T-cell (primary cell): ENCODE measurements around the gene TGFBR3. TPM values are rescaled to one million over a fixed set of nuclear protein-coding genes. Genes with fewer than 3 reads are reported as not detected.

Experiments
- ATAC-seq, 4 experiments: fragments of 200-7000 bp in 3 of 4; fragments of 150-1000 bp in 1 of 4; cut with Tn5 transposase; replicated peaks in 1 of 4; 1 replicate in 3 of 4; 2 replicates in 1 of 4; pipeline ENCODE4 v1.10.0; 2021; ENCODE audit warnings: moderate library complexity in 3 of 4, mild to moderate bottlenecking in 2 of 4, moderate number of reproducible peaks in 1 of 4
- CTCF ChIA-PET, 2 donors: fragments of 300-600 bp; sonication (Branson Sonifier 250); formaldehyde crosslinking; loops; one replicate each; lab custom pipeline; 2022; ENCODE audit warnings: antibody characterized with exemption in 2 of 2; lab: Charles Lee
- POLR2A ChIA-PET, 2 donors: fragments of 300-600 bp; sonication (Branson Sonifier 250); formaldehyde crosslinking; loops; one replicate each; lab custom pipeline; 2022; ENCODE audit warnings: antibody characterized with exemption in 2 of 2; lab: Charles Lee
- DNase-seq, 35 experiments: peaks; one replicate each; pipeline versions ENCODE4 v3.0.0 to v3.0.0-alpha.2; 2013 to 2023
- H3K27ac ChIP-seq: one replicate; pipeline ENCODE4 v1.5.1; 2013; ENCODE audit warnings: low read length
- H3K27me3 ChIP-seq, 2 experiments: replicated peaks in 1 of 2; 1 replicate in 1 of 2; 2 replicates in 1 of 2; pipeline versions ENCODE4 v1.6.1 to v1.7.0; 2013; ENCODE audit warnings: low read length in 1 of 2, mixed read lengths in 1 of 2; ENCODE audit not compliant: control insufficient read depth in 2 of 2, insufficient read depth in 2 of 2; ENCODE audit errors: extremely low read depth in 1 of 2
- H3K36me3 ChIP-seq, 2 donors: 1 replicate in 1 of 2; 2 replicates in 1 of 2; pipeline versions ENCODE4 v1.6.1 to v1.7.0; 2013; ENCODE audit warnings: low read length in 1 of 2; ENCODE audit not compliant: control insufficient read depth in 2 of 2, insufficient read depth in 1 of 2; ENCODE audit errors: extremely low read depth in 1 of 2
- H3K4me1 ChIP-seq, 2 experiments: 1 replicate in 1 of 2; 2 replicates in 1 of 2; pipeline versions ENCODE4 v1.6.1 to v1.7.0; 2013; ENCODE audit warnings: low read length in 2 of 2, mixed read lengths in 1 of 2; ENCODE audit not compliant: insufficient read depth in 2 of 2, control insufficient read depth in 1 of 2; ENCODE audit errors: extremely low read depth in 1 of 2
- H3K4me3 ChIP-seq, 2 donors: 1 replicate in 1 of 2; 2 replicates in 1 of 2; pipeline versions ENCODE4 v1.5.1 to v1.7.0; 2013; ENCODE audit warnings: mild to moderate bottlenecking in 2 of 2, low read length in 1 of 2, moderate library complexity in 1 of 2; ENCODE audit not compliant: control insufficient read depth in 1 of 2; ENCODE audit errors: extremely low read depth in 1 of 2
- H3K9me3 ChIP-seq: 2 replicates; pipeline ENCODE4 v1.7.0; 2013
- H3K27ac Mint-ChIP-seq, 2 donors: one replicate each; pipeline ENCODE4 v1.8.0; 2020 to 2021; ENCODE audit warnings: mild to moderate bottlenecking in 2 of 2, mixed read lengths in 2 of 2
- H3K27me3 Mint-ChIP-seq, 2 donors: one replicate each; pipeline ENCODE4 v1.8.0; 2021 to 2022; ENCODE audit warnings: mixed read lengths in 2 of 2
- H3K36me3 Mint-ChIP-seq: one replicate; pipeline ENCODE4 v1.8.0; 2021; ENCODE audit warnings: mixed read lengths
- H3K4me1 Mint-ChIP-seq, 3 donors: one replicate each; pipeline ENCODE4 v1.8.0; 2020 to 2022; ENCODE audit warnings: mixed read lengths in 3 of 3, mild to moderate bottlenecking in 1 of 3
- H3K4me3 Mint-ChIP-seq, 3 donors: one replicate each; pipeline ENCODE4 v1.8.0; 2020 to 2022; ENCODE audit warnings: mild to moderate bottlenecking in 3 of 3, mixed read lengths in 3 of 3, moderate library complexity in 3 of 3
- H3K9me3 Mint-ChIP-seq, 3 donors: one replicate each; pipeline ENCODE4 v1.8.0; 2020 to 2022; ENCODE audit warnings: mixed read lengths in 3 of 3
- WGBS: methylation state at CpG from one replicate; pipeline ENCODE4 v1.1.5; 2013; ENCODE audit warnings: missing lambda C conversion rate; ENCODE audit not compliant: insufficient coverage; 5-methylcytosine and 5-hydroxymethylcytosine counted together
- total RNA-seq, 35 experiments: library from RNA in 6 of 35; stranded (reverse) in 6 of 35; fragments of 120-200 nt in 1 of 35; gene quantifications; one replicate each; pipeline versions ENCODE4 v1.2.1 to v1.2.4 and lab custom pipeline; 2013 to 2026

TGFBR3 gene
- total RNA-seq, 5 donors from 2014 or later (not counting 1 experiment from before 2014, with no cell fraction given) = 17.5 to 65.4 (median 36.4) TPM

GRCh38 chr1:91879733-91880132, 6.2 kb downstream of the TGFBR3 start:
- H3K9me3 ChIP-seq = no peaks in the 10 kb centered on the region
- H3K27me3 ChIP-seq = peaks cover 0 to 6% of the 10 kb centered on the region in 2 experiments
- Mint-ChIP-seq H3K27ac (no peak overlapping the region), H3K4me1 (peaks cover 47 to 77% (median 71%) of the 10 kb centered on the region in 3 donors), H3K36me3 (no peaks in the 10 kb centered on the region), H3K27me3 (peaks cover 0 to 3% of the 10 kb centered on the region in 2 donors), H3K9me3 (no peaks in the 10 kb centered on the region), H3K4me3 (no peak overlapping the region)
- DNase-seq (no peak), ATAC-seq (no peak)
- H3K27ac ChIP-seq = no peak overlapping the region
- peaks cover 2 to 34% of the 10 kb centered on the region in 2 experiments for H3K4me1 ChIP-seq
- no peak overlapping the region for H3K4me3 ChIP-seq
- POLR2A ChIA-PET = no interaction called here
- no peaks in the 10 kb centered on the region for H3K36me3 ChIP-seq
- CTCF ChIA-PET = interaction anchor here (0.6 to 1.0 kb wide), 2 partner anchors 15 to 368 kb away, joined by 3 to 6 read pairs; no protein-coding TSS in a partner anchor

- Mint-ChIP-seq H3K36me3 (no peaks in the 10 kb centered on the region), H3K4me3 (no peak overlapping the region), H3K9me3 (no peaks in the 10 kb centered on the region), H3K27me3 (peaks cover 0 to 3% of the 10 kb centered on the region in 2 donors), H3K4me1 (peaks cover 35 to 74% (median 60%) of the 10 kb centered on the region in 3 donors), H3K27ac (peak overlapping the region; percentile 17 to 19)
- Histone ChIP-seq H3K9me3 (no peaks in the 10 kb centered on the region), H3K4me1 (peaks cover 0 to 39% of the 10 kb centered on the region in 2 experiments), H3K36me3 (no peaks in the 10 kb centered on the region), H3K27ac (no peak overlapping the region), H3K27me3 (no peaks in the 10 kb centered on the region), H3K4me3 (no peak overlapping the region)
- no peak for DNase-seq
- ATAC-seq = peak in 1 of 4 experiments; percentile 31
- CTCF ChIA-PET = interaction anchor here (0.6 to 0.7 kb wide), 3 partner anchors 53 to 386 kb away, joined by 3 to 5 read pairs (median 3); no protein-coding TSS in a partner anchor
- WGBS = no CpG with 5 or more reads among the region's 5 CpGs
- POLR2A ChIA-PET = interaction anchor here (0.6 to 0.7 kb wide), 2 partner anchors 72 to 73 kb away, joined by 3 to 4 read pairs; no protein-coding TSS in a partner anchor
These were observed 8.3 kb downstream of the TGFBR3 start for GRCh38 chr1:91877574-91878208.

GRCh38 chr1:91876781-91877573, 9.0 kb downstream of the TGFBR3 start:
- no peak for ATAC-seq
- no peaks in the 10 kb centered on the region for H3K9me3 ChIP-seq
- H3K4me1 Mint-ChIP-seq = peaks cover 41 to 80% (median 67%) of the 10 kb centered on the region in 3 donors
- H3K27ac Mint-ChIP-seq = no peak overlapping the region
- peaks cover 5 to 44% of the 10 kb centered on the region in 2 experiments for H3K4me1 ChIP-seq
- no peak overlapping the region for H3K4me3 Mint-ChIP-seq
- no CpG with 5 or more reads among the region's 2 CpGs for WGBS
- H3K36me3 Mint-ChIP-seq = no peaks in the 10 kb centered on the region
- CTCF ChIA-PET = interaction anchor here (0.6 to 0.7 kb wide), 3 partner anchors 53 to 385 kb away, joined by 3 to 5 read pairs (median 3); no protein-coding TSS in a partner anchor
- POLR2A ChIA-PET = interaction anchor here in 1 of 2 donors (0.6 to 0.7 kb wide), 2 partner anchors 71 to 181 kb away, joined by 3 to 4 read pairs; no protein-coding TSS in a partner anchor
- H3K4me3 ChIP-seq = no peak overlapping the region
- no peak for DNase-seq
- H3K9me3 Mint-ChIP-seq = no peaks in the 10 kb centered on the region
- no peaks in the 10 kb centered on the region for H3K27me3 ChIP-seq
- no peaks in the 10 kb centered on the region for H3K36me3 ChIP-seq
- H3K27ac ChIP-seq = no peak overlapping the region
- peaks cover 0 to 3% of the 10 kb centered on the region in 2 donors for H3K27me3 Mint-ChIP-seq

GRCh38 chr1:91876040-91876470, 9.9 kb downstream of the TGFBR3 start:
- Histone ChIP-seq H3K36me3 (no peaks in the 10 kb centered on the region), H3K9me3 (no peaks in the 10 kb centered on the region), H3K4me3 (no peak overlapping the region), H3K27ac (peak overlapping the region; percentile 26), H3K4me1 (peaks cover 7 to 50% of the 10 kb centered on the region in 2 experiments), H3K27me3 (no peaks in the 10 kb centered on the region)
- Mint-ChIP-seq H3K27ac (no peak overlapping the region), H3K36me3 (no peaks in the 10 kb centered on the region), H3K9me3 (no peaks in the 10 kb centered on the region), H3K27me3 (peaks cover 0 to 3% of the 10 kb centered on the region in 2 donors), H3K4me1 (peaks cover 50 to 83% (median 70%) of the 10 kb centered on the region in 3 donors), H3K4me3 (no peak overlapping the region)
- WGBS = 27% methylated on average over 3 of the region's 5 CpGs
- POLR2A ChIA-PET = no interaction called here
- CTCF ChIA-PET = interaction anchor here in 1 of 2 donors (0.6 kb wide), 1 partner anchor 367 kb away, joined by 7 read pairs; no protein-coding TSS in a partner anchor
- ATAC-seq (peak in 1 of 4 experiments; percentile 49), DNase-seq (peak in 22 of 35 experiments; percentile 4 to 56 (median 26))

GRCh38 chr1:91874167-91874566, 11.8 kb downstream of the TGFBR3 start:
- Mint-ChIP-seq H3K4me1 (peaks cover 63 to 86% (median 70%) of the 10 kb centered on the region in 3 donors), H3K36me3 (peaks cover 4% of the 10 kb centered on the region), H3K9me3 (no peaks in the 10 kb centered on the region), H3K27me3 (peaks cover 0 to 3% of the 10 kb centered on the region in 2 donors), H3K27ac (no peak overlapping the region), H3K4me3 (no peak overlapping the region)
- Histone ChIP-seq H3K4me1 (peaks cover 7 to 57% of the 10 kb centered on the region in 2 experiments), H3K27me3 (no peaks in the 10 kb centered on the region), H3K9me3 (no peaks in the 10 kb centered on the region), H3K27ac (no peak overlapping the region), H3K36me3 (no peaks in the 10 kb centered on the region), H3K4me3 (no peak overlapping the region)
- DNase-seq (no peak), ATAC-seq (no peak)
- POLR2A ChIA-PET = interaction anchor here (0.6 to 0.7 kb wide), 2 partner anchors 18 to 958 kb away, joined by 3 to 9 read pairs; partner anchors contain the start of gene RPL5 (in 1 of the 2)
- 81% methylated on average over 4 of the region's 4 CpGs for WGBS
- CTCF ChIA-PET = interaction anchor here in 1 of 2 donors (0.6 kb wide), 2 partner anchors 9 to 28 kb away, joined by 4 to 10 read pairs; no protein-coding TSS in a partner anchor
